ENCODE results near the gene GPR162.

- TF ChIP-seq CTCF (conservative IDR thresholded peaks at IDR 0.05; ENCODE audit: low read depth, low read length) = peak; percentile 87
- no peak for TF ChIP-seq EZH2phosphoT487 (IDR thresholded peaks at IDR 0.05; ENCODE audit: borderline replicate concordance, low read length)
- no peak for TF ChIP-seq EZH2 (IDR thresholded peaks at IDR 0.05; ENCODE audit: low read length, unreplicated experiment)
Observed at GRCh38 chr12:6778574-6779550, 42.8 kb upstream of the GPR162 start.

All from PC-3 (cell line).